Activated CD4-positive, alpha-beta T cell treated with anti-CD3 and anti-CD28 coated beads for 36 hours (primary cell): ENCODE measurements around the gene GPRC5B. TPM values are rescaled to one million over a fixed set of nuclear protein-coding genes. Genes with fewer than 3 reads are reported as not detected.

Experiments used
- ATAC-seq: fragments of 200-7000 bp; cut with Tn5 transposase; one replicate; pipeline ENCODE4 v1.10.0; 2021; ENCODE audit warnings: mild to moderate bottlenecking, moderate library complexity
- CTCF ChIA-PET: fragments of 350-600 bp; sonication (Branson Sonifier 250); formaldehyde crosslinking; loops from one replicate; lab custom pipeline; 2021; ENCODE audit warnings: antibody characterized with exemption; lab: Charles Lee
- POLR2A ChIA-PET: fragments of 350-600 bp; sonication (Branson Sonifier 250); formaldehyde crosslinking; loops from one replicate; lab custom pipeline; 2021; ENCODE audit warnings: antibody characterized with exemption, inconsistent platforms; lab: Charles Lee
- DNase-seq: peaks from one replicate; pipeline ENCODE4 v3.0.0-alpha.2; 2020
- H3K27ac Mint-ChIP-seq: one replicate; pipeline ENCODE4 v1.8.0; 2021; ENCODE audit warnings: mixed read lengths
- H3K27me3 Mint-ChIP-seq: one replicate; pipeline ENCODE4 v1.8.0; 2021; ENCODE audit warnings: mixed read lengths
- H3K36me3 Mint-ChIP-seq: one replicate; pipeline ENCODE4 v1.8.0; 2021; ENCODE audit warnings: low read depth, mixed read lengths
- H3K4me1 Mint-ChIP-seq: one replicate; pipeline ENCODE4 v1.8.0; 2021; ENCODE audit warnings: mixed read lengths
- H3K4me3 Mint-ChIP-seq: one replicate; pipeline ENCODE4 v1.8.0; 2021; ENCODE audit warnings: mild to moderate bottlenecking, moderate library complexity, mixed read lengths
- H3K9me3 Mint-ChIP-seq: one replicate; pipeline ENCODE4 v1.8.0; 2021; ENCODE audit warnings: low read depth, mixed read lengths
- intact Hi-C, 2 experiments: fragments of 100-400 bp; cut with DNase I in 1 of 2; cut with micrococcal nuclease in 1 of 2; formaldehyde crosslinking; loops; one replicate each; pipeline versions ENCODE4 v1.14.2 to v1.15.1; 2022 to 2024; cut with DNase I, micrococcal nuclease
- total RNA-seq, 2 experiments: library from RNA; stranded (reverse); gene quantifications; one replicate each; pipeline ENCODE4 v1.2.3, GENCODE V29; 2021

Gene GPRC5B
- total RNA-seq, 2 experiments from 2014 or later = 0.11 to 0.30 TPM

GRCh38 chr16:19842426-19843157 is 42.1 kb downstream of the GPRC5B start:
- ChIA-PET CTCF (no interaction called here), POLR2A (no interaction called here)
- H3K4me1 Mint-ChIP-seq = no peaks in the 10 kb centered on the region

GRCh38 chr16:19841184-19841583 is 43.5 kb downstream of the GPRC5B start:
- ATAC-seq (no peak), DNase-seq (no peak)
- ChIA-PET CTCF (no interaction called here), POLR2A (no interaction called here)
- Mint-ChIP-seq H3K36me3 (no peaks in the 10 kb centered on the region), H3K4me1 (no peaks in the 10 kb centered on the region), H3K4me3 (no peak overlapping the region), H3K9me3 (no peaks in the 10 kb centered on the region), H3K27me3 (no peaks in the 10 kb centered on the region), H3K27ac (no peak overlapping the region)
- intact Hi-C loops = no loop called here

More at GRCh38 chr16:19842426-19843157, 42.1 kb downstream of the GPRC5B start:
- Mint-ChIP-seq H3K27me3 (no peaks in the 10 kb centered on the region), H3K27ac (no peak overlapping the region), H3K4me3 (no peak overlapping the region), H3K9me3 (no peaks in the 10 kb centered on the region), H3K36me3 (no peaks in the 10 kb centered on the region)
- no peak for DNase-seq
- intact Hi-C loops = no loop called here
- no peak for ATAC-seq

GRCh38 chr16:19840524-19841110 is 44.0 kb downstream of the GPRC5B start:
- no peaks in the 10 kb centered on the region for H3K36me3 Mint-ChIP-seq
- no peaks in the 10 kb centered on the region for H3K27me3 Mint-ChIP-seq
- H3K4me3 Mint-ChIP-seq = no peak overlapping the region
- CTCF ChIA-PET = no interaction called here
- no peaks in the 10 kb centered on the region for H3K4me1 Mint-ChIP-seq
- ATAC-seq (no peak), DNase-seq (no peak)
- no peak overlapping the region for H3K27ac Mint-ChIP-seq
- no peaks in the 10 kb centered on the region for H3K9me3 Mint-ChIP-seq
- intact Hi-C loops = no loop called here
- POLR2A ChIA-PET = no interaction called here

- ChIA-PET POLR2A (no interaction called here), CTCF (no interaction called here)
- Mint-ChIP-seq H3K4me3 (no peak overlapping the region), H3K4me1 (no peaks in the 10 kb centered on the region), H3K9me3 (no peaks in the 10 kb centered on the region), H3K27me3 (no peaks in the 10 kb centered on the region), H3K36me3 (no peaks in the 10 kb centered on the region), H3K27ac (no peak overlapping the region)
- intact Hi-C loops = no loop called here
- DNase-seq (no peak), ATAC-seq (no peak)
Observed at GRCh38 chr16:19837984-19838707, 46.5 kb downstream of the GPRC5B start.

- Mint-ChIP-seq H3K4me1 (no peaks in the 10 kb centered on the region), H3K27ac (no peak overlapping the region), H3K36me3 (no peaks in the 10 kb centered on the region), H3K9me3 (no peaks in the 10 kb centered on the region), H3K4me3 (no peak overlapping the region), H3K27me3 (no peaks in the 10 kb centered on the region)
- intact Hi-C loops = no loop called here
- DNase-seq (no peak), ATAC-seq (no peak)
- ChIA-PET POLR2A (no interaction called here), CTCF (no interaction called here)
Observed at GRCh38 chr16:19837331-19837980, 47.2 kb downstream of the GPRC5B start.

- POLR2A ChIA-PET = no interaction called here
Observed at GRCh38 chr16:19835968-19836421, 48.7 kb downstream of the GPRC5B start.

GRCh38 chr16:19835196-19835595 is 49.5 kb downstream of the GPRC5B start:
- Mint-ChIP-seq H3K36me3 (no peaks in the 10 kb centered on the region), H3K4me1 (no peaks in the 10 kb centered on the region), H3K4me3 (no peak overlapping the region), H3K9me3 (no peaks in the 10 kb centered on the region), H3K27ac (no peak overlapping the region), H3K27me3 (no peaks in the 10 kb centered on the region)
- DNase-seq (no peak), ATAC-seq (no peak)
- POLR2A ChIA-PET = no interaction called here
- CTCF ChIA-PET = no interaction called here
- intact Hi-C loops = no loop called here

More at GRCh38 chr16:19835968-19836421, 48.7 kb downstream of the GPRC5B start:
- Mint-ChIP-seq H3K4me3 (no peak overlapping the region), H3K27ac (no peak overlapping the region), H3K9me3 (no peaks in the 10 kb centered on the region), H3K36me3 (no peaks in the 10 kb centered on the region), H3K4me1 (no peaks in the 10 kb centered on the region), H3K27me3 (no peaks in the 10 kb centered on the region)
- intact Hi-C loops = no loop called here
- DNase-seq (no peak), ATAC-seq (no peak)
- CTCF ChIA-PET = no interaction called here

GRCh38 chr16:19833581-19833980 is 51.1 kb downstream of the GPRC5B start:
- no peak for ATAC-seq
- no peaks in the 10 kb centered on the region for H3K4me1 Mint-ChIP-seq
- no peaks in the 10 kb centered on the region for H3K27me3 Mint-ChIP-seq
- no peak overlapping the region for H3K4me3 Mint-ChIP-seq
- CTCF ChIA-PET = no interaction called here
- intact Hi-C loops = no loop called here
- DNase-seq = no peak
- POLR2A ChIA-PET = no interaction called here
- H3K9me3 Mint-ChIP-seq = no peaks in the 10 kb centered on the region
- no peaks in the 10 kb centered on the region for H3K36me3 Mint-ChIP-seq
- H3K27ac Mint-ChIP-seq = no peak overlapping the region

GRCh38 chr16:19833176-19833575 is 51.5 kb downstream of the GPRC5B start:
- Mint-ChIP-seq H3K27me3 (no peaks in the 10 kb centered on the region), H3K4me1 (no peaks in the 10 kb centered on the region), H3K36me3 (no peaks in the 10 kb centered on the region), H3K9me3 (no peaks in the 10 kb centered on the region), H3K4me3 (no peak overlapping the region), H3K27ac (no peak overlapping the region)
- ChIA-PET POLR2A (no interaction called here), CTCF (no interaction called here)
- DNase-seq = no peak
- intact Hi-C loops = no loop called here
- ATAC-seq = no peak

- Mint-ChIP-seq H3K36me3 (no peaks in the 10 kb centered on the region), H3K9me3 (no peaks in the 10 kb centered on the region), H3K27ac (no peak overlapping the region), H3K4me1 (no peaks in the 10 kb centered on the region), H3K4me3 (no peak overlapping the region), H3K27me3 (no peaks in the 10 kb centered on the region)
- ChIA-PET POLR2A (no interaction called here), CTCF (no interaction called here)
- intact Hi-C loops = no loop called here
- ATAC-seq = no peak
- no peak for DNase-seq
Observed at GRCh38 chr16:19831678-19832077, 53.0 kb downstream of the GPRC5B start.

GRCh38 chr16:19830902-19831560 is 53.6 kb downstream of the GPRC5B start:
- Mint-ChIP-seq H3K9me3 (no peaks in the 10 kb centered on the region), H3K4me1 (no peaks in the 10 kb centered on the region), H3K27ac (no peak overlapping the region), H3K4me3 (no peak overlapping the region), H3K36me3 (no peaks in the 10 kb centered on the region), H3K27me3 (no peaks in the 10 kb centered on the region)
- DNase-seq (no peak), ATAC-seq (no peak)
- POLR2A ChIA-PET = interaction anchor here (0.6 kb wide), 2 partner anchors 17 to 68 kb away, joined by 3 to 5 read pairs; no protein-coding TSS in a partner anchor
- CTCF ChIA-PET = interaction anchor here (0.6 kb wide), 1 partner anchor 15 kb away, joined by 3 read pairs; no protein-coding TSS in a partner anchor
- intact Hi-C loops = no loop called here
